Esophagus muscularis mucosa (tissue), 4 donors: Measurements from ENCODE around the gene ACER3.

Experiments
- EP300 ChIP-seq: sonication (generic); formaldehyde crosslinking; IDR thresholded peaks from one replicate; pipeline ENCODE4 v1.6.1; 2017; ENCODE audit warnings: antibody characterized with exemption
- POLR2A ChIP-seq: fragments of 450-650 bp; IDR thresholded peaks from one replicate; pipeline ENCODE4 v1.6.1; 2017; ENCODE audit warnings: antibody characterized with exemption, moderate library complexity, mild to moderate bottlenecking, low read depth
- TF ChIP-seq, protein P1 (sequence below), 3 experiments: fragments of 200-600 bp in 2 of 3; fragments of 450-650 bp in 1 of 3; sonication (generic) in 2 of 3; IDR thresholded peaks; one replicate each; pipeline ENCODE4 v1.5.1; 2017 to 2019; ENCODE audit warnings: antibody characterized with exemption in 3 of 3, mild to moderate bottlenecking in 2 of 3, moderate library complexity in 1 of 3

DNA sequence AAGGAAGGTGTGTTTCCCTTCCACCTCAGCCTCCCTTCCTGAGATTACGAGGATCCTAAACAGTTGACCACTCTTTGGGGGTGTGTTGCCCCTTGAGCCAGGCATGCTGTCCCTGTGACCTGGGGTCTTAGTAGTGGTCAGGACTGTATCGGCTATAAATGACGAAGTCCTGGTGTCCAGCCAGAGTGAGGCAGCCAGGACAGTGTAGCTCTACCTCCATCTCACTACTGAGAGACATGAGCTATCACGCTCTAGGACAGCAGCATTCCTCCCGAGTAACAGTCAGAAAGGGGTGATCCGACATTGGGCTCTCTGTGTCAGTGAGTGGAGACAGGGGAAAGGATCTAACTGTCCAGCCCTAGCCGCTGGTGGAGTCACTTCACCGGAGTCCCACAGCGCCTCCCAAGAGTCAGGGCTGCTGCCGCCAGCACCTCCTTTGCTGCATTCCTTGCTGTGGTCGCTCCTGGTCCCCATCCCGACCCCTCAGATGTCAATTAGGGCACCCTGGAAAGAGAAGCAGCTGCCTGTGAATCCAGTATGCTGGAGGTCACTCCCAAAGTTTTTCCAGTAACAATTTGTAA, 170.2 kb downstream of the ACER3 start:
- TF ChIP-seq, protein P1, sequence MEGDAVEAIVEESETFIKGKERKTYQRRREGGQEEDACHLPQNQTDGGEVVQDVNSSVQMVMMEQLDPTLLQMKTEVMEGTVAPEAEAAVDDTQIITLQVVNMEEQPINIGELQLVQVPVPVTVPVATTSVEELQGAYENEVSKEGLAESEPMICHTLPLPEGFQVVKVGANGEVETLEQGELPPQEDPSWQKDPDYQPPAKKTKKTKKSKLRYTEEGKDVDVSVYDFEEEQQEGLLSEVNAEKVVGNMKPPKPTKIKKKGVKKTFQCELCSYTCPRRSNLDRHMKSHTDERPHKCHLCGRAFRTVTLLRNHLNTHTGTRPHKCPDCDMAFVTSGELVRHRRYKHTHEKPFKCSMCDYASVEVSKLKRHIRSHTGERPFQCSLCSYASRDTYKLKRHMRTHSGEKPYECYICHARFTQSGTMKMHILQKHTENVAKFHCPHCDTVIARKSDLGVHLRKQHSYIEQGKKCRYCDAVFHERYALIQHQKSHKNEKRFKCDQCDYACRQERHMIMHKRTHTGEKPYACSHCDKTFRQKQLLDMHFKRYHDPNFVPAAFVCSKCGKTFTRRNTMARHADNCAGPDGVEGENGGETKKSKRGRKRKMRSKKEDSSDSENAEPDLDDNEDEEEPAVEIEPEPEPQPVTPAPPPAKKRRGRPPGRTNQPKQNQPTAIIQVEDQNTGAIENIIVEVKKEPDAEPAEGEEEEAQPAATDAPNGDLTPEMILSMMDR (IDR thresholded peaks at IDR 0.05): no peak
- TF ChIP-seq EP300 (no peak), POLR2A (no peak)
